IgD-negative memory B cell (primary cell): Measurements from ENCODE around the gene CCNY. TPM values are rescaled to one million over a fixed set of nuclear protein-coding genes. Genes with fewer than 3 reads are reported as not detected.

Experiments used
- H3K27ac Mint-ChIP-seq, 3 donors: one replicate each; pipeline ENCODE4 v1.8.0; 2020 to 2022; ENCODE audit warnings: mild to moderate bottlenecking in 3 of 3, mixed read lengths in 3 of 3, moderate library complexity in 1 of 3
- H3K27me3 Mint-ChIP-seq: one replicate; pipeline ENCODE4 v1.8.0; 2021; ENCODE audit warnings: mixed read lengths
- H3K36me3 Mint-ChIP-seq: one replicate; pipeline ENCODE4 v1.8.0; 2020; ENCODE audit warnings: mild to moderate bottlenecking, mixed read lengths
- H3K4me1 Mint-ChIP-seq, 3 donors: one replicate each; pipeline ENCODE4 v1.8.0; 2020 to 2022; ENCODE audit warnings: mixed read lengths in 3 of 3, mild to moderate bottlenecking in 1 of 3
- H3K4me3 Mint-ChIP-seq, 4 donors: one replicate each; pipeline ENCODE4 v1.8.0; 2020 to 2022; ENCODE audit warnings: mild to moderate bottlenecking in 4 of 4, mixed read lengths in 4 of 4, moderate library complexity in 3 of 4
- H3K9me3 Mint-ChIP-seq, 3 donors: one replicate each; pipeline ENCODE4 v1.8.0; 2020 to 2021; ENCODE audit warnings: mixed read lengths in 3 of 3, mild to moderate bottlenecking in 1 of 3
- polyA plus RNA-seq: library from polyadenylated mRNA; unstranded; fragments of 300-500 nt; fragmentation: Illumina TruSeq; gene quantifications from one replicate; pipeline ENCODE4 v1.2.3, GENCODE V29; 2021

CCNY gene
- polyA plus RNA-seq, 1 donor from 2014 or later: 8.3 TPM

DNA sequence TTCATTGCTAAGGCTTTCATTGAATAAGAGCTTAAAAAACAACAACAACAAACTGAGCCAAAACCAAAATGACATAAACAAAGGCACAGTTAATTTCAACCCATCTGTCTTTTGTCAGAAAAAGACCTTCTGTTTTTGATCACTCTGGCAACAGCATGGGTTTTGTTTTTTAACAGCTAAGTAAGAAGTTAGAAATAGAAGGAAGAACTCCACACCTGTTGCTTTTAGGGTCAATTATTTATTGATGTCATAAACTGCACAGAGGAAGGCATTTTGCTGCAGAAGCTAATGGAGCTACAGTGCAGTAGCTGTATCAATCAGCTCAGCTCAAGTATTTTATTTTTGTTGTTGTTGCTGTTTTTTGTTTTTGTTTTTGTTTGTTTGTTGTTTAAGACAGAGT, 252.5 kb downstream of the CCNY start:
- H3K4me3 Mint-ChIP-seq: no peak overlapping the region
- no peak overlapping the region for H3K27ac Mint-ChIP-seq
- H3K4me1 Mint-ChIP-seq: no peaks in the 10 kb centered on the region
- H3K27me3 Mint-ChIP-seq: peaks cover 7% of the 10 kb centered on the region
- H3K9me3 Mint-ChIP-seq: peaks cover 2 to 18% (median 8%) of the 10 kb centered on the region in 3 donors
- H3K36me3 Mint-ChIP-seq: peaks cover 7% of the 10 kb centered on the region

- Mint-ChIP-seq H3K27ac (no peak overlapping the region), H3K9me3 (peaks cover 2 to 18% (median 10%) of the 10 kb centered on the region in 3 donors), H3K4me1 (peaks cover 0 to 2% (median 0%) of the 10 kb centered on the region in 3 donors), H3K36me3 (peaks cover 3% of the 10 kb centered on the region), H3K4me3 (no peak overlapping the region), H3K27me3 (peaks cover 7% of the 10 kb centered on the region)
Observed at GRCh38 chr10:35592441-35592840, 256.1 kb downstream of the CCNY start.

DNA sequence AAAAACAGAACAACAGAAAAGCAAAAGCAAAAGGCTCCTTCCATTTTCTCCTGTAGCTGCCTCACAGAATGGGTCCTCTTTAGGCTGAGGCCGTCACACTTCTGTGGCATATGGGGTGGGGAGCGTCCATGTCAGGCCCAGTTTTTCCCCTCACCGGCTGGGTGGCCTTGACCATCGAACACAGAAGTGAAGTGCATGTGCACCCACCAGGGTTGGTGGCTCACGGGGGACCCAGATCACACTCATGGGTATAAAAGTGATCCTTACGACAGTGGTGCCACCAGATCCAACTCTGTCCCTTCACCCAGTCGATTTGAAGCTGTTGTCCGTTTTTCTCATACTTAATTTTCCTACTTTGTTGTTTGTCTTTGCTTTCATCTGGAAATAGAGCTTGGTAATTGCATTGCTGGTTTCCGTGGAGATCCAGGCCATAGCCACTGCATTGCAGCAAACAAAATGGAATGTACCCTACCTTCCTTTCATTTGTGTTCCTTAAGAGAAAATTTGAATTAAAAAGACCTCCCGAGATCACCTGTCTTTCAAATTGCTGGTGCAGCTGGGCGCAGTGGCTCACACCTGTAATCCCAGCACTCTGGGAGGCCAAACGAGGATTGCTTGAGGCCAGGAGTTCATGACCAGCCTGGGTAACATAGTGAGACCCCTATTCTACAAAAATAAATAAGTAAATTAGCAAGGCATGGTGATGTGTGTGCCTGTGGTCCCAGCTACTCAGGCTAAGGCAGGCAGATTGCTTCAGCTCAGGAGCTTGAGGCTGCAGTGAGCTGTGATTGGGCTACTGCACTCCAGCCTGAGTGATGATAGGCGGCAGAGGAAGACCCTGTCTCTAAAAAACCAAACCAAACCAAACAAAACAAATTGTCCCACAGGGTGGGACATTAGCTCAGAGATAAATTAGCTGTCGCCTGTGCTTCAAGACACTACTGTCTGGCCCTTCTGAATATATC, 258.1 kb downstream of the CCNY start:
- Mint-ChIP-seq H3K4me3 (no peak overlapping the region), H3K27me3 (peaks cover 4% of the 10 kb centered on the region), H3K4me1 (peaks cover 0 to 2% (median 0%) of the 10 kb centered on the region in 3 donors), H3K9me3 (peaks cover 2 to 18% (median 10%) of the 10 kb centered on the region in 3 donors), H3K27ac (peak overlapping the region in 1 of 3 donors; percentile 74), H3K36me3 (no peaks in the 10 kb centered on the region)

DNA sequence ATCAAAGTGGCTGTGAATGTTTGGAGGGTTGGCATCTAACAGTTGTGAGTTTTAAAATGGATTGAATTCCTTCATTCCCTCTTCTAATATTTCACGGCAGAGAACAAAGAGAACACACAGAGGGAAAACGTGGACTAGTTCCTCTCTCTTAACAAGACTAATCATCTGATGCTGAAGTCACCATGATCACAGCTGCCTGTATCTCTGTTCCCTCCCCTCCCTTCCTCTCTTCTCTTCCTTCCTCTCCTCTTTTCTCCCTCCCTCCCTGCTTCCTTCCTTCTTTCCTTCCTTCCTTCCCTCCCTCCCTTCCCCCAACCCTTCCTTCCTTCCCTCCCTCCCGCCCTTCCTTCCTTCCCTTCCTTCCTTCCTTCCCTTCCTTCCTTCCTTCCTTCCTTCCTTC, 258.8 kb downstream of the CCNY start:
- Mint-ChIP-seq H3K4me3 (no peak overlapping the region), H3K9me3 (peaks cover 2 to 18% (median 10%) of the 10 kb centered on the region in 3 donors), H3K4me1 (peaks cover 0 to 2% (median 0%) of the 10 kb centered on the region in 3 donors), H3K27ac (peak overlapping the region in 1 of 3 donors; percentile 74), H3K27me3 (peaks cover 8% of the 10 kb centered on the region), H3K36me3 (no peaks in the 10 kb centered on the region)

- Mint-ChIP-seq H3K4me3 (no peak overlapping the region), H3K27ac (peak overlapping the region in 1 of 3 donors; percentile 57), H3K27me3 (peaks cover 14% of the 10 kb centered on the region), H3K4me1 (peaks cover 0 to 2% (median 0%) of the 10 kb centered on the region in 3 donors), H3K9me3 (peaks cover 0 to 13% (median 13%) of the 10 kb centered on the region in 3 donors), H3K36me3 (peaks cover 3% of the 10 kb centered on the region)
Observed at GRCh38 chr10:35598379-35598778, 262.1 kb downstream of the CCNY start.

GRCh38 chr10:35600193-35600592, 263.9 kb downstream of the CCNY start:
- Mint-ChIP-seq H3K4me1 (peaks cover 0 to 1% (median 0%) of the 10 kb centered on the region in 3 donors), H3K27me3 (peaks cover 29% of the 10 kb centered on the region), H3K36me3 (peaks cover 3% of the 10 kb centered on the region), H3K4me3 (no peak overlapping the region), H3K9me3 (peaks cover 0 to 14% (median 13%) of the 10 kb centered on the region in 3 donors), H3K27ac (no peak overlapping the region)

DNA sequence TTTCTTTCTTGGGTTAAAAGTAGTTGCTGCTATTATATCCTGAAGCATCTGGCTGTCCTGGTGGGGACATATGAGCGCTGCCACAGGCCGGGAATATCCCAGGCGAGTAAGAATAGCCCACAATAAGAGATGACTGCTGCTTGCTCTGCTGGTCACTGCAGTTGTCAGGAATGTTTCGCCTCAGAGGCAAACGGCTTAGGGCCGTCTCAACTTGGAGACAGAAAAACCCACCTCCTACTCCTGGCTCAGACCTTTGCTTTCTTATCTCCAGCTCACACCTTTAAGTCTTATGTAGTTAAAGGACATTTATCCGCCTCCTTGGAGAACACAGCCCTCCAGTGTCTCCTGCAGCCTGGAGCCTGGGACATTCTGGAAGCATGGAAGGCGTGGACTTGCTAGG, 268.9 kb downstream of the CCNY start, which contains the start of gene GJD4:
Gene GJD4, plus strand, starts transcription at position 151 of the 400 bp plus-strand sequence. Its CDS starts 227 bp downstream, at position 378.
- Mint-ChIP-seq H3K36me3 (peaks cover 3% of the 10 kb centered on the region), H3K9me3 (peaks cover 0 to 20% (median 11%) of the 10 kb centered on the region in 3 donors), H3K4me1 (peaks cover 0 to 5% (median 3%) of the 10 kb centered on the region in 3 donors), H3K27ac (no peak within 1 kb of the TSS), H3K27me3 (peaks cover 34% of the 10 kb centered on the region), H3K4me3 (peak within 1 kb of the TSS in 1 of 4 donors; percentile 80)

GRCh38 chr10:35606430-35606829, 270.1 kb downstream of the CCNY start:
- no peak overlapping the region for H3K27ac Mint-ChIP-seq
- H3K4me3 Mint-ChIP-seq: no peak overlapping the region

DNA sequence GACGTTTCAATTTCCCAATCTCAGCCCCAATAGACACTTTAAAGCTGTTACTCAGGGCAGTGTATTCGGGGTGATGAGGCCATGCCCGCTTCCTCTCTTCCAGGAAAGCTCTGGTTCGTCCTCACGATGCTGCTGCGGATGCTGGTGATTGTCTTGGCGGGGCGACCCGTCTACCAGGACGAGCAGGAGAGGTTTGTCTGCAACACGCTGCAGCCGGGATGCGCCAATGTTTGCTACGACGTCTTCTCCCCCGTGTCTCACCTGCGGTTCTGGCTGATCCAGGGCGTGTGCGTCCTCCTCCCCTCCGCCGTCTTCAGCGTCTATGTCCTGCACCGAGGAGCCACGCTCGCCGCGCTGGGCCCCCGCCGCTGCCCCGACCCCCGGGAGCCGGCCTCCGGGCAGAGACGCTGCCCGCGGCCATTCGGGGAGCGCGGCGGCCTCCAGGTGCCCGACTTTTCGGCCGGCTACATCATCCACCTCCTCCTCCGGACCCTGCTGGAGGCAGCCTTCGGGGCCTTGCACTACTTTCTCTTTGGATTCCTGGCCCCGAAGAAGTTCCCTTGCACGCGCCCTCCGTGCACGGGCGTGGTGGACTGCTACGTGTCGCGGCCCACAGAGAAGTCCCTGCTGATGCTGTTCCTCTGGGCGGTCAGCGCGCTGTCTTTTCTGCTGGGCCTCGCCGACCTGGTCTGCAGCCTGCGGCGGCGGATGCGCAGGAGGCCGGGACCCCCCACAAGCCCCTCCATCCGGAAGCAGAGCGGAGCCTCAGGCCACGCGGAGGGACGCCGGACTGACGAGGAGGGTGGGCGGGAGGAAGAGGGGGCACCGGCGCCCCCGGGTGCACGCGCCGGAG, 271.4 kb downstream of the CCNY start:
- Mint-ChIP-seq H3K27me3 (peaks cover 28% of the 10 kb centered on the region), H3K4me1 (peaks cover 0 to 5% (median 3%) of the 10 kb centered on the region in 3 donors), H3K36me3 (no peaks in the 10 kb centered on the region), H3K9me3 (peaks cover 0 to 10% (median 3%) of the 10 kb centered on the region in 3 donors), H3K27ac (no peak overlapping the region), H3K4me3 (peak overlapping the region; percentile 2 to 88 (median 78))

More at GRCh38 chr10:35606430-35606829, 270.1 kb downstream of the CCNY start:
- peaks cover 0 to 5% (median 3%) of the 10 kb centered on the region in 3 donors for H3K4me1 Mint-ChIP-seq
- no peaks in the 10 kb centered on the region for H3K36me3 Mint-ChIP-seq
- peaks cover 0 to 11% (median 3%) of the 10 kb centered on the region in 3 donors for H3K9me3 Mint-ChIP-seq
- H3K27me3 Mint-ChIP-seq: peaks cover 31% of the 10 kb centered on the region

DNA sequence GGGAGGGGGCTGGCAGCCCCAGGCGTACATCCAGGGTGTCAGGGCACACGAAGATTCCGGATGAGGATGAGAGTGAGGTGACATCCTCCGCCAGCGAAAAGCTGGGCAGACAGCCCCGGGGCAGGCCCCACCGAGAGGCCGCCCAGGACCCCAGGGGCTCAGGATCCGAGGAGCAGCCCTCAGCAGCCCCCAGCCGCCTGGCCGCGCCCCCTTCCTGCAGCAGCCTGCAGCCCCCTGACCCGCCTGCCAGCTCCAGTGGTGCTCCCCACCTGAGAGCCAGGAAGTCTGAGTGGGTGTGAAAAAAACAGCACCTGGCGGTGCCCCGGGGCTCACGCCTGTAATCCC, 272.0 kb downstream of the CCNY start:
- Mint-ChIP-seq H3K9me3 (peaks cover 0 to 10% (median 2%) of the 10 kb centered on the region in 3 donors), H3K27me3 (peaks cover 28% of the 10 kb centered on the region), H3K4me1 (peaks cover 0 to 5% (median 3%) of the 10 kb centered on the region in 3 donors), H3K27ac (no peak overlapping the region), H3K36me3 (no peaks in the 10 kb centered on the region), H3K4me3 (peak overlapping the region in 1 of 4 donors; percentile 23)

GRCh38 chr10:35611750-35612149, 275.4 kb downstream of the CCNY start:
- Mint-ChIP-seq H3K9me3 (peaks cover 0 to 10% (median 3%) of the 10 kb centered on the region in 3 donors), H3K27me3 (peaks cover 16% of the 10 kb centered on the region), H3K36me3 (no peaks in the 10 kb centered on the region), H3K4me1 (peaks cover 0 to 5% (median 1%) of the 10 kb centered on the region in 3 donors), H3K4me3 (no peak overlapping the region), H3K27ac (no peak overlapping the region)

DNA sequence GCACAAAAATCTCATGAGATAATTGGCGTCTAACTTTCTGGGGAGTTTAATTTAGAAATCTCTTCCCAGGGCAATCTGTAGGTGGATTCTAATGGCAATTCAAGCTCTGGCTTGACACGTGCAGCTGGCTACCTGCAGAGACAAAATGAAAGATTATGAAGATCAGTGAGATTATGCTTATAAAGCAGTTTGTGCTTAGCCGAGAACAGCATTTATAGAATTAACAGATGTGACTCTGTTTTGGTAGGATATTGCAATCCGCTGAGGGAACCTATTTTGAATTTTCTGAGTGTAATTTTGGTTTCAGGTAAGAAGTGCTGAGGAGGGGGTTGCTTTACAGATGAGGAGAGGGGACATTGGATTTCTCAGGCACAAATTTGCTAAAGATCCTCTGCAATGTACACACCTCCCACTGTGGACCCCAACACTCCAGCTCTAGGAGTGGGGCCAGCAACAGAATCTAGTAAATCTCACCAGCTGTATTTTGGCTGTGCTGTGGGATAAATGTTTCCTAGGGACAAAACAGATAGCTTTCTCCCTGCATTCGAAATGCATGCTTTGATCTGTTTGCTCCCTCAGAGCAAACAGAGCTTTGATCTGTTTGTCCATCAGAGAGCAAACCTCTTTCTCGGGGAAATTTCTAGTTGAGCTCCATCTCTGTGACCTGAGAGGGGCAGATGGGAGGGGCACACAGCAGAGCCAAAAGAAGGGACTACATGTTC, 276.2 kb downstream of the CCNY start:
- Mint-ChIP-seq H3K4me1 (no peaks in the 10 kb centered on the region), H3K27ac (no peak overlapping the region), H3K9me3 (peaks cover 0 to 10% (median 3%) of the 10 kb centered on the region in 3 donors), H3K4me3 (no peak overlapping the region), H3K36me3 (no peaks in the 10 kb centered on the region), H3K27me3 (peaks cover 11% of the 10 kb centered on the region)

GRCh38 chr10:35613107-35613440, 276.8 kb downstream of the CCNY start:
- Mint-ChIP-seq H3K27ac (no peak overlapping the region), H3K9me3 (peaks cover 0 to 10% (median 3%) of the 10 kb centered on the region in 3 donors), H3K4me3 (no peak overlapping the region), H3K36me3 (no peaks in the 10 kb centered on the region), H3K27me3 (peaks cover 12% of the 10 kb centered on the region), H3K4me1 (no peaks in the 10 kb centered on the region)

DNA sequence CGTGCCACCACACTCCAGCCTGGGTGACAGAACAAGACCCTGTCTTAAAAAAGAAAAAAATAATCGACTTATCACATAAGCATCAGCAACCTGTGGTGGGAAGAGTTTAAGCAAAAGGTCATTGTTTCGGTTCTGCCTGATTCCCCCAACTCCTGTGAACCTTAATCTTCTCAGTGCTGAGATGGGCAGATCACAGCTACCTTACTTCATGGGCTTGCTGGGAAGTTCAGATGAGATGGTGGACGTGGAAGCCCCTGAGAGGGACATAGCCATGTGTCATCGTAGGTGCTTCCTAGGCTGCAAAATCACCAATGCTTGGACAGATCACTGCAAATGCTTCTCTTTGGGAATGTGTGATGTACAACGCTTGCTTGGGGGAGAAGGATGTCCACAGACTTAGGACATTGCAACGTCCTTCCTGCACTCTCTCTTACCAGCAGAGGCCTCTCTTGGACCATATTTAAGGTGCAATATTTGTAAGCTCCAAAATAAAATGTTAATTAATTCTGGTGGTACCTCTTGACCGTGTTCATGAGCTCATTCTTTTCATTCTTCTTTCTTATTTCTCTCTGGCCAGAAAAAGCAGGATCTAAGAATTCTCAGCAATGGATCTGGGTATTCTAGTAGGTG, 277.4 kb downstream of the CCNY start:
- H3K27me3 Mint-ChIP-seq: peaks cover 10% of the 10 kb centered on the region
- H3K4me3 Mint-ChIP-seq: no peak overlapping the region
- H3K9me3 Mint-ChIP-seq: peaks cover 0 to 10% (median 3%) of the 10 kb centered on the region in 3 donors
- H3K4me1 Mint-ChIP-seq: no peaks in the 10 kb centered on the region
- no peaks in the 10 kb centered on the region for H3K36me3 Mint-ChIP-seq
- no peak overlapping the region for H3K27ac Mint-ChIP-seq
